GM18870 (cell line): Measurements from ENCODE around the gene SHISA4.
"Not testable (repeated sequence)": the region's sequence is repeated elsewhere in the genome, so short reads cannot be mapped to it uniquely, and the experiment has no call there.

Experiments used
- ATAC-seq: cut with Tn5 transposase; IDR thresholded peaks from one replicate; pipeline ENCODE4 v1.9.1; 2021; ENCODE audit warnings: moderate library complexity; ENCODE audit not compliant: unreplicated experiment

Gene SHISA4

DNA sequence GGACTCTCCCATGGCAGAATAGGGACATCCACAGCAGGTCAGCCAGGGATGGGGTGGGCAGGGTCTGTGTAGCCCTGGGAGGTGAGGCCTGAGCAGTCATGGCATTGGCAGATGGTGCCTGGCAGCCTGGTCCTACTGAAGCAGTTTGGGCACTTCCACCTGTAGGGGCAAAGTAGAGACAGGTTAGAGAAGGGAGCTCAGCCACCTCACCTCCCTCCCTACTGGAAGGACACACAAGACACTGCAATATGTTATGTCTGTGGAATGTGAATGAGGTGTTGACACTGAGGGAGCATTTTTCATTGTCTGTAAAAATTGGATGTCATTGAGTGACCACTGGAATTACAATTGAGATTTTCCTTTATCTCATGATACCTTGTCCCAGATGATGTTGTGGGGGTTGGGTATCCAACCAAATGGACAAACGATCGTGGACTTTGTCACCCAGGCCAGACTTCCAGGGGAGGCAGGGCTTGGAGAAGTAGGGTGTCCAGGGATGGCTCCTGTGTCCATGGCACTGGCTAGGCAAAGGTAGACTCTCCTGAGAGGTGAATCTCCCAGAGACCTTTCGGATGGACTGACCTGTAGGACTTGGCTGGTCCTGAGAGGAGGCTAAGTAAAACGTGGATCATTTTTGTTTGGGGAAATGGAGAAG lies 9.7 kb downstream of the SHISA4 start:
- ATAC-seq: no peak

GRCh38 chr1:201898992-201899391 lies 10.3 kb downstream of the SHISA4 start:
- no peak for ATAC-seq

GRCh38 chr1:201899683-201900429 lies 11.2 kb downstream of the SHISA4 start:
- no peak for ATAC-seq

GRCh38 chr1:201900476-201900875 lies 11.8 kb downstream of the SHISA4 start:
- ATAC-seq: no peak

DNA sequence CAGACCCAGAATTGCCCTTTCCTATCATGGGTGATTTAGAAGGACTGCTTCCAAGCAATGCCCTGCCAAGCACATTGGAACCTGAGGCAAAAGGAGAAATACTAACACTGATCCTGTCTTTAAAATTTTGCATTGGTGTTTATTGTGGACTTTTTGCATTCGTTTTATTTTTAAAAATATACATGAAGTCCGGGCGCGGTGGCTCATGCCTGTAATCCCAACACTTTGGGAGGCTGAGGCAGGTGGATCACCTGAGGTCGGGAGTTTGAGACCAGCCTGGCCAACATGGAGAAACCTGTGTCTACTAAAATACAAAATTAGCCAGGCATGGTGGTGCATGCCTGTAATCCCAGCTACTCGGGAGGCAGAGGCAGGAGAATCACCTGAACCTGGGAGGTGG lies 12.3 kb downstream of the SHISA4 start:
- not testable (repeated sequence) for ATAC-seq

DNA sequence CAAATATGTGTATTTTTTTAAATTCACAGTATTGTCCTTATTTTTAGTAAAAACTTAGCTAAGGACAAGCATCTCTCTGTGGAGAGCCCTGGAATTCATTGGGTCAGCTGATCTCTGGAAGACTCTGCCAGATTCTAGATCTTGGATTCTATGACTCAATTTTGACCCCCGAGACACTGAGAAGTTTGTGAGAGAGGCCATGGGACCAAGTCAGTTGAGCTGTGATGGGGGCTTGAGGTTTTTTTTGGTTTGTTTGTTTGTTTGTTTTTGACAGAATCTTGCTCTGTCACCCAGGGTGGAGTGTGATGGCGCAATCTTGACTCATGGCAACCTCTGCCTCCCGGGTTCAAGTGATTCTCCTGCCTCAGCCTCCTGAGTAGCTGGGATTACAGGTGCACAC lies 13.5 kb downstream of the SHISA4 start:
- ATAC-seq: no peak

- no peak for ATAC-seq
These were observed 14.4 kb downstream of the SHISA4 start for GRCh38 chr1:201903135-201903534.

DNA sequence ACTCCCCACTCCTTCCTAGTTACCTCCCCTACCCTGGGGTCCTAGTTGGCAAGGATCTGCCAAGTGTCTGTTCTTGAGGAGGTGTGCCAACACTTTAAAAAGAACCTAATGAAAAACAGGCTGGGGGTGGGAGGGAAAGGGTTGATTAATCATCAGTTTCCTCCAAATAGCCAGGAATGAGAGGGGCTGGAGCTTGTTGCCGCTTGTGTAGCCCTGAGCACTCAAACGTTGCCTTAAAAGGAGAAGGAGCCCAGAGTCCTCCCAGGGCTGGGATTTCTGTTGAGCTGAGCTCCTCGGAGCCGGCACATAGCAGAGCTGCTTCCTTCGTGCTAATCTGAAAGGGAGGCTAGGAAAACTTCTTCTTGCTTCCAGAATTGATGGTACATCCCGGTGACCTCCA lies 15.9 kb downstream of the SHISA4 start:
- no peak for ATAC-seq

DNA sequence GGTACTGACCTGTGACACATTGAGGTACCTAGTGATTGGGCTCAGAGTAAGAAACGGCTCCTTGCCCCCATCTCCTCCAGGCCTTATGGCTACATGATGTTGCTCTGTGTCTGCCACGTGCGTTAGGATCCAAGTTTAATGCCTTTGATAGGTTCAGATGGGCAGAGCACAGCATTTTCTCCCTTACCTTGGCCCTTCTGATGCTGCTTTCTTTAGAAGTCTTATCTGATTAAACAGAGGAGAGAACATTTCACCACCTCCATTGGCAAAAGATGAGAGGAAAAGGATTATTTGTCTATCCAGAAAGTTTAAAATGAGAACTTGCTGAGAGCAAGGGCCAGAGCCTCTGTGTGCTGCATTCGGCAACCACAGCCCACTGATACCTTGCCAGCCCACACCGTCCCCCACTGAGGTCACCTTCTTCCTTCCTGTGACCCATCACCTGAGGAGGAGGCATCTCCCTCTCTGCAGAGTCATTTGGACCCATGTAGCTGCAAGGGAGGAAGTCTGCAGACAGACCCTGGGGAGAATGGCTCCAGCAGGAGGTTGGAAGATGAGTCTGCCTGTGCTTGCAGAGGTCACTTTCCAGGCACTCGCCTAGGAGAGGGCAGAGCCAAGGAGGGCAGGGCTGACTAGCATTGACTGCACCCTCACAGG lies 16.7 kb downstream of the SHISA4 start:
- no peak for ATAC-seq

GRCh38 chr1:201906336-201906735 lies 17.6 kb downstream of the SHISA4 start:
- ATAC-seq: no peak

DNA sequence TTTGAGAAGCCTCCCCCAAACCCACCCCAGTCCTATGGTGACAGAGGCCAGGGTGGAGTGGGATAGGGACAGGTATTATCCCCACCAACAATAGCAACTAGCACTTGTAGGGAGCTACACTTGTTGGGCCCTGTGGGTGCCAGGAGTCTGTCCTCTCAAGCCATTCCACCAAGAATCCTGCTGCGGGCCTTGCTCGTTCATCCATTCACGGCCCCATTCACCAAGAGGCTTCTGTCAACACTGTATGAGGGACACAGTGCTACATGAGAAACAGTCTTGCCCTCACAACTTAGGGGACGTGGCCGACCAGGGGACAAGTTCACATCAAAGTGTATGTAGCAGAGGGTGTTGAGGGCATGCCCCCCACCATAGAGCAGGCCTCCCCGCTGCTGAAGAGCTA lies 18.9 kb downstream of the SHISA4 start:
- ATAC-seq: no peak

GRCh38 chr1:201911826-201912571 lies 23.3 kb downstream of the SHISA4 start:
- ATAC-seq: no peak

DNA sequence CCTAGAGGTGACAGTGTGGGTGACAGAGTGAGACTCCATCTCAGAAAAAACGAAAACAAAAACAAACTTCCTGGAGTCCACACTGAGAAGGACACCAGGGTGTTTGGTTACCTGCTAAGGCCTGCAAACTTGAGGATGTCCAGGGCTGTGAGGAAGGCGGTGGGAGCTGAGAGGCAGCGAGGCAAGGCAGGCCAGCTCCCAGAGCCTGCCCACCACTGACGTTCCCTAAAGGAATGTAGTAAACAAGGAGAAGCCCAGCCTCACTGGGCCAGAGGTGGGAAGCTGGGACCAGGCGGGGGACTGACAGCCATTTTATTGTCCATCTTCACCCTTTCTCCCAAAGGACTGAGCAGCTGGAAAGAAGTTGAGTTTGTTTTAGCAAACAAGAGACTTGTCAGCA lies 24.1 kb downstream of the SHISA4 start:
- ATAC-seq: no peak

DNA sequence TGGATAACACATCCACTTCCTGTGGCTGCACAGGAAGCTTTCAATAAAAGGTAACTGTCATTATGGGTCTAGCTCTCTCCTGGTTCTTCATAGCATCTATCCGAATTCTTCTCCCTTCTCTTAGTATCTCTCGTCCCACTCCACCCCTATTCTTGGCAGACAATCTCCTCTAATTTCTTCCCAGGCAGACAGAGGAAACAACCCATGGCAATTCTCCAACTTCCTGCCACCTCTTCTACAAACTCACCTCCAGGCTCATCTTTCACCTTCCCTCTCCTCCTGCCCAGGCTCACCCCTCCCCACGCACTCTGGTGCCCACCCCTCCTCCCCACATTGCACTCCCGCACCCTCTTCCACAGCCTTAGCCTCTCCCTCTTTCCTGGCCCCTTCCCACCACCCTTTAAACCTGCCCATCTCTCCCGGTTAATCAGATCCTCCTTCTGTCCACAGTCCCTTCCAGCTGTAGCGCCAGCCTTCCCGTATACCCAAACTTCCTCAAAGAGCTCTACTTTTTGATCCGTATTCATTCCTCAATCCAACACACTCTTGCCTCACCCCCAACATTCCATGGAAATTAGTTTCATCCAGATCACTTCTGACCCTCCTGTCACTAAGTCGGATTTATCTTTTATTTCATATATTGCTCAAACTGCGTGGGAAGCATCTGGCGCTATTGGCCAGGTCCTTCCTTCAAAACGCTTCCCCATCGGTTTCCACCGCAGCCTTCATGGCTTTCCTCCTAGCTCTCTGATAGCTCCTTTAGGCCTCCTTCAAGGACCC lies 25.9 kb downstream of the SHISA4 start:
- no peak for ATAC-seq

DNA sequence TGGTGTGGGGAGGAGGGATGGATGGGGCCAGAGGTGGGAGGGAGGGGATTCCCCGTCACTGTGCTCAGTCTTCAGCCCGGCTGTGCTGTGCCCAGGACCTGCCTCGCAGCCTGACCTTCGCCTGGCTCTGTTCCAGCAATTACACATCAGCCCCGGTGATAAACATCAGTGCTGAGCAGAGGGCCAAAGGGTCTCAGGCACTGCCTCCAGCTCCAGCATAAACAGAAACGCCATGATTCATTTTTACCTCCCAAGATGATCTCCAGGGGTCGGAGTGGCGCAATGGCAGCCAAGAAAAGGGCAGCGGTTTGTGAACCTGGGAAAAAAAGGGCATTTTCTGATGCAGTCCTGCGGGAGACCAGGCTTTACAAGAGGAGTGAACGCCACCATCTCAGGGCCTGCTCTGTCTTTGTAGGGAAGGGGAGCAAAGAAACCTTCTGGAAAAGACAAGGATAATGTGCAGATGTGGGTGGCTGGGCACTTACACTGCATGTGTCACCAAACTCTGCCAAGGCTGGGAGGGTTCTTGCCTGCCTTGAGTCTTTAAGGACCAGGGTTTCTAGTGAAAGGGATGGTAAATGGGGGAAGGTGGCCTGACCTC lies 28.1 kb downstream of the SHISA4 start:
- no peak for ATAC-seq

- ATAC-seq: no peak
These were observed 28.8 kb downstream of the SHISA4 start for GRCh38 chr1:201917362-201918033.

- ATAC-seq: no peak
These were observed 29.6 kb downstream of the SHISA4 start for GRCh38 chr1:201918343-201918742.

GRCh38 chr1:201921952-201922558 lies 33.4 kb downstream of the SHISA4 start:
- no peak for ATAC-seq

- ATAC-seq: no peak
These were observed 36.5 kb downstream of the SHISA4 start for GRCh38 chr1:201925301-201925567.
